DND-41 (cell line): Measurements from ENCODE around the gene NKAIN2.

ENCODE experiments used
- ATAC-seq: fragments of 200-7000 bp; cut with Tn5 transposase; 3 replicates; pipeline ENCODE4 v1.9.1; 2021; ENCODE audit warnings: low read depth; ENCODE audit not compliant: insufficient read depth
- DNase-seq: peaks from one replicate; pipeline ENCODE4 v3.0.0-alpha.2; 2020
- H2AFZ ChIP-seq: 2 replicates; pipeline ENCODE4 v1.6.0; 2012; ENCODE audit warnings: low read depth, low read length
- H3K27ac ChIP-seq: 2 replicates; pipeline ENCODE4 v1.5.1; 2012; ENCODE audit warnings: low read length, inconsistent platforms
- H3K27me3 ChIP-seq: fragments of 200-600 bp; sonication (generic); 2 replicates; pipeline ENCODE4 v1.6.0; 2012; ENCODE audit warnings: low read length, mild to moderate bottlenecking, inconsistent platforms; ENCODE audit not compliant: insufficient read depth, poor library complexity
- H3K36me3 ChIP-seq: 2 replicates; pipeline ENCODE4 v1.5.1; 2012; ENCODE audit warnings: low read length, inconsistent platforms; ENCODE audit not compliant: insufficient read depth
- H3K4me1 ChIP-seq: 2 replicates; pipeline ENCODE4 v1.5.1; 2012; ENCODE audit warnings: mild to moderate bottlenecking, low read length; ENCODE audit not compliant: insufficient read depth
- H3K4me2 ChIP-seq: 2 replicates; pipeline ENCODE4 v1.6.0; 2012; ENCODE audit warnings: mild to moderate bottlenecking, moderate library complexity, low read length, inconsistent platforms; ENCODE audit not compliant: insufficient read depth
- H3K4me3 ChIP-seq, 2 experiments: fragments of 200-600 bp in 1 of 2; shearing (Covaris generic) in 1 of 2; 2 replicates each; pipeline ENCODE4 v1.5.1; 2012 to 2016; ENCODE audit warnings: inconsistent platforms in 2 of 2, low read length in 2 of 2, mild to moderate bottlenecking in 2 of 2, low read depth in 1 of 2, moderate library complexity in 1 of 2
- H3K79me2 ChIP-seq: 2 replicates; pipeline ENCODE4 v1.6.0; 2012; ENCODE audit warnings: low read length, inconsistent platforms; ENCODE audit not compliant: insufficient read depth
- H3K9ac ChIP-seq: 2 replicates; pipeline ENCODE4 v1.6.0; 2012; ENCODE audit warnings: low read depth, mild to moderate bottlenecking, inconsistent platforms, low read length, moderate library complexity
- H3K9me3 ChIP-seq: 2 replicates; pipeline ENCODE4 v1.5.1; 2012; ENCODE audit warnings: low read length, moderate library complexity, mild to moderate bottlenecking, inconsistent platforms; ENCODE audit not compliant: insufficient read depth, severe bottlenecking
- H4K20me1 ChIP-seq: 2 replicates; pipeline ENCODE4 v1.6.0; 2012; ENCODE audit warnings: low read length; ENCODE audit not compliant: insufficient read depth
- EZH2 ChIP-seq: IDR thresholded peaks from 3 replicates; pipeline ENCODE4 v1.6.1; 2012; ENCODE audit warnings: borderline replicate concordance, low read depth, mild to moderate bottlenecking, moderate library complexity, low read length, inconsistent platforms; ENCODE audit not compliant: severe bottlenecking
- TF ChIP-seq, protein P1 (sequence below): IDR thresholded peaks from 2 replicates; pipeline ENCODE4 v1.5.1; 2012; ENCODE audit warnings: borderline replicate concordance, low read length, moderate library complexity, mild to moderate bottlenecking; ENCODE audit not compliant: poor library complexity, severe bottlenecking; ENCODE audit errors: extremely low read depth

Gene NKAIN2

DNA sequence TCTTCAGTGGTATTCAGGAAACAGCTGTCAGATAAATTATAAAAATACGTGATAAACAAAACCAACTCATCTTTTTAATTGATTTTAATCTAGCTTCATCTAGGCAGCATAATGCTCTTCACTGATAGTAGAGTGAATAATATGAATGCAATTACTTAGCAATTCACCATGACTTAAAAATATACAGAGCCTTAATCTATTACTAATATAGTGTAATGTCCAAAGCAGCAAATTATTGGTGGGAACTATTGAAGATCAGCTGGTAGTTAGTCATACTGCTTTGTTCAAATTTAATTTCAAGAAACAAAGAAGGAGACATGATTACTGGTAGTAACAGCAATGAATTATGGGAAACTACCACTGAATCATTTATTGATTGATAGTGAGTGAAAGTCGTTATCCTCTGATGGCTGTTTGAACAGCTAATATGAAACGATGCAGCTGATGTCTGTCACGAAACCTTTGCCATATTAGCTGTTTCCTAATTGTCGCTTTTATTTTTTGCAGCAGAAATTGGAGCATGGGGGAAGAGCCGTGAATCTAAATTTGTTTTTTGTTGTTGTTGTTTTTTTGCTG lies 99.2 kb downstream of the NKAIN2 start:
- no peak overlapping the region for H3K4me2 ChIP-seq
- H3K36me3 ChIP-seq: no peaks in the 10 kb centered on the region
- DNase-seq (no peak), ATAC-seq (no peak)
- no peak overlapping the region for H3K4me3 ChIP-seq
- TF ChIP-seq, protein P1, sequence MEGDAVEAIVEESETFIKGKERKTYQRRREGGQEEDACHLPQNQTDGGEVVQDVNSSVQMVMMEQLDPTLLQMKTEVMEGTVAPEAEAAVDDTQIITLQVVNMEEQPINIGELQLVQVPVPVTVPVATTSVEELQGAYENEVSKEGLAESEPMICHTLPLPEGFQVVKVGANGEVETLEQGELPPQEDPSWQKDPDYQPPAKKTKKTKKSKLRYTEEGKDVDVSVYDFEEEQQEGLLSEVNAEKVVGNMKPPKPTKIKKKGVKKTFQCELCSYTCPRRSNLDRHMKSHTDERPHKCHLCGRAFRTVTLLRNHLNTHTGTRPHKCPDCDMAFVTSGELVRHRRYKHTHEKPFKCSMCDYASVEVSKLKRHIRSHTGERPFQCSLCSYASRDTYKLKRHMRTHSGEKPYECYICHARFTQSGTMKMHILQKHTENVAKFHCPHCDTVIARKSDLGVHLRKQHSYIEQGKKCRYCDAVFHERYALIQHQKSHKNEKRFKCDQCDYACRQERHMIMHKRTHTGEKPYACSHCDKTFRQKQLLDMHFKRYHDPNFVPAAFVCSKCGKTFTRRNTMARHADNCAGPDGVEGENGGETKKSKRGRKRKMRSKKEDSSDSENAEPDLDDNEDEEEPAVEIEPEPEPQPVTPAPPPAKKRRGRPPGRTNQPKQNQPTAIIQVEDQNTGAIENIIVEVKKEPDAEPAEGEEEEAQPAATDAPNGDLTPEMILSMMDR: no peak
- no peak for TF ChIP-seq EZH2
- no peak overlapping the region for H3K9ac ChIP-seq
- H2AFZ ChIP-seq: no peak overlapping the region
- no peaks in the 10 kb centered on the region for H3K27me3 ChIP-seq
- H3K79me2 ChIP-seq: no peaks in the 10 kb centered on the region
- H3K9me3 ChIP-seq: no peaks in the 10 kb centered on the region
- no peak overlapping the region for H3K27ac ChIP-seq
- no peaks in the 10 kb centered on the region for H4K20me1 ChIP-seq
- no peaks in the 10 kb centered on the region for H3K4me1 ChIP-seq

DNA sequence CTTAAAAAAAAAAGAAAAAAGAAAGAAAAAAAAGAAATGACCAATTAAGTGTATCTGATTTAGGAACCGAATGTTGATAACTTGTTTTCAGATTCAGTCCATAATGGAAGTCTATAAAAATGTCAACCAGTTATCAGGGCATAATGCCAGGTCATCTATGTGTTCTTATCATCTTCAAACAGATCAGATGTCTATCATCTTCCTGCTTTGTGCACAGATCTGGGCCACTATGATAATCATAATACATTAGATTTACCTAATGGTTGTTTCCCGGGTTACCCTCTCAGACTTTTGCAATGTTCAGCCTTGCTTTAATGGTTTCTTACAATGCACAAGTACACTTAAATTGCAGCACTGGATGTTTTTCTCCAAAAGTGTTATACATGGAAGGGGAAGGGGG lies 100.6 kb downstream of the NKAIN2 start:
- TF ChIP-seq, protein P1: no peak
- no peak for TF ChIP-seq EZH2
- no peaks in the 10 kb centered on the region for H3K9me3 ChIP-seq
- no peak for ATAC-seq
- no peak overlapping the region for H3K27ac ChIP-seq
- H3K4me1 ChIP-seq: no peaks in the 10 kb centered on the region
- no peak overlapping the region for H3K4me3 ChIP-seq
- no peaks in the 10 kb centered on the region for H4K20me1 ChIP-seq
- H3K36me3 ChIP-seq: no peaks in the 10 kb centered on the region
- H3K79me2 ChIP-seq: no peaks in the 10 kb centered on the region
- no peak overlapping the region for H3K4me2 ChIP-seq
- H2AFZ ChIP-seq: no peak overlapping the region
- H3K9ac ChIP-seq: no peak overlapping the region
- DNase-seq: no peak
- H3K27me3 ChIP-seq: no peaks in the 10 kb centered on the region

DNA sequence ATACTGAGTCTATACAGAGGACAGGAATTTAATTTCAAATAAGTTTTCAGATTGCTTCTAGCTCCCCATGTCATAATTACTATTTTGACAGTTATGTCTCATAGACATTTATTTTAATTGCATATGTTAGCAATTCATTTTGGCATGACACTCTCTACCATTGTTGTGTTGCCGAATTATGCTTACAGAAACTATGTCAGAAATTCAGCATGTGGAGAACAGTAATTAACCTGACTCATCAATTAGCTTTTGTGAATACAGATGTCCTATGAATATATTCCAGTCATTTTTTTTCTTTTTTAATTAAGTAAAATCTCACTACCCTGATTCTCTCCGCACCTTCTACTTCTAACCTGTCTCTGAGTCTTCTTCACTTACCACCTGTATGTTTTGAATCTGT lies 105.1 kb downstream of the NKAIN2 start:
- no peaks in the 10 kb centered on the region for H3K36me3 ChIP-seq
- no peaks in the 10 kb centered on the region for H3K79me2 ChIP-seq
- no peak overlapping the region for H3K4me3 ChIP-seq
- no peak for ATAC-seq
- no peak for DNase-seq
- no peaks in the 10 kb centered on the region for H3K9me3 ChIP-seq
- TF ChIP-seq, protein P1: no peak
- no peak for TF ChIP-seq EZH2
- H3K4me2 ChIP-seq: no peak overlapping the region
- H3K4me1 ChIP-seq: no peaks in the 10 kb centered on the region
- H2AFZ ChIP-seq: no peak overlapping the region
- no peak overlapping the region for H3K27ac ChIP-seq
- H3K27me3 ChIP-seq: no peaks in the 10 kb centered on the region
- H3K9ac ChIP-seq: no peak overlapping the region
- H4K20me1 ChIP-seq: no peaks in the 10 kb centered on the region

DNA sequence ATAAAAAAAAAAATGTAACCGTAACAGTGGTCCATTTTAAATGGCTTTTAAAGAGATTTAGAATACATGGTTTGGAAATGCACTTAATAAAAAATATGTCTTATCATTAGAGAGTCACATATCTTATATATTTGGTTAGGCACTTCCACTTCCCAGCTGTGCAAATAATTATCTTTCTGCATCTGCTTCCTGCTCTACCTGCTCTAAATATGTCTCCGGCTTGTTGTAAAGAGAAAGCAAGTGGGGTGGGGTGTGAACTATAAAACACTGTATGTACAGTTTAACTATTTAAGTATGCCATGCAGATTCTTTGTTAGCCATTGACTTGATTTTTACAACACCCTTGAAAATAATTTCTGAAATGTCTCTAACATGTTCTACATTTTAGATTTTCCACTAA lies 106.3 kb downstream of the NKAIN2 start:
- H4K20me1 ChIP-seq: no peaks in the 10 kb centered on the region
- H3K27me3 ChIP-seq: no peaks in the 10 kb centered on the region
- H3K4me2 ChIP-seq: no peak overlapping the region
- TF ChIP-seq EZH2: no peak
- TF ChIP-seq, protein P1: no peak
- no peak overlapping the region for H3K27ac ChIP-seq
- H3K79me2 ChIP-seq: no peaks in the 10 kb centered on the region
- no peak for ATAC-seq
- H3K4me1 ChIP-seq: no peaks in the 10 kb centered on the region
- H2AFZ ChIP-seq: no peak overlapping the region
- no peak for DNase-seq
- H3K4me3 ChIP-seq: no peak overlapping the region
- no peaks in the 10 kb centered on the region for H3K36me3 ChIP-seq
- H3K9me3 ChIP-seq: no peaks in the 10 kb centered on the region
- H3K9ac ChIP-seq: no peak overlapping the region
